SK-N-MC (cell line): Measurements from ENCODE around the gene THOC1.

Experiments used
- EZH2 ChIP-seq: fragments of 200-600 bp; sonication (generic); IDR thresholded peaks from one replicate; pipeline ENCODE4 v1.6.1; 2017; ENCODE audit warnings: antibody characterized with exemption
- POLR2AphosphoS5 ChIP-seq: IDR thresholded peaks from 2 replicates; pipeline ENCODE4 v1.6.1; 2012; ENCODE audit warnings: mild to moderate bottlenecking, low read depth, low read length, borderline replicate concordance

- TF ChIP-seq EZH2: no peak
- no peak for TF ChIP-seq POLR2AphosphoS5
Observed at GRCh38 chr18:286515-287310, 18.9 kb upstream of the THOC1 start.
